Suppressor macrophage treated with lipopolysaccharide for 1 hour (primary cell): ENCODE measurements around the gene PRIM2.
A peak's percentile ranks its signal among the peaks of the same experiment; 100 is the strongest.
"Not testable (repeated sequence)": the region's sequence is repeated elsewhere in the genome, so short reads cannot be mapped to it uniquely, and the experiment has no call there.

Source experiments
- DNase-seq, 3 donors: peaks; one replicate each; pipeline ENCODE4 v3.0.0-alpha.2; 2020 to 2022

PRIM2 gene

GRCh38 chr6:57310095-57310816, 7.2 kb upstream of the PRIM2 start:
- DNase-seq = not testable (repeated sequence)

DNA sequence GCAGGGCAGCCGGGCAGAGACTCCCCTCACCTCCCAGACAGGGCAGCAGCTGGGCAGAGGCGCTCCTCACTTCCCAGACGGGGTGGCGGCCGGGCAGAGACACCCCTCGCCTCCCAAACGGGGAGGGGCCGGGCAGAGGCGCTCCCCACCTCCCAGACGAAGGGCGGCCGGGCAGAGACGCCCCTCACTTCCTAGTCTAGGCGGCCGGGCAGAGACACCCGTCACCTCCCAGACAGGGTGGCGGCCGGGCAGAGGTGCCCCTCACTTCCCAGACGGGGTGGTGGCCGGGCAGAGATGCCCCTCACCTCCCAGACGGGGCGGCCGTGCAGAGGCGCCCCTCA, 6.6 kb upstream of the PRIM2 start:
- DNase-seq = no peak

DNA sequence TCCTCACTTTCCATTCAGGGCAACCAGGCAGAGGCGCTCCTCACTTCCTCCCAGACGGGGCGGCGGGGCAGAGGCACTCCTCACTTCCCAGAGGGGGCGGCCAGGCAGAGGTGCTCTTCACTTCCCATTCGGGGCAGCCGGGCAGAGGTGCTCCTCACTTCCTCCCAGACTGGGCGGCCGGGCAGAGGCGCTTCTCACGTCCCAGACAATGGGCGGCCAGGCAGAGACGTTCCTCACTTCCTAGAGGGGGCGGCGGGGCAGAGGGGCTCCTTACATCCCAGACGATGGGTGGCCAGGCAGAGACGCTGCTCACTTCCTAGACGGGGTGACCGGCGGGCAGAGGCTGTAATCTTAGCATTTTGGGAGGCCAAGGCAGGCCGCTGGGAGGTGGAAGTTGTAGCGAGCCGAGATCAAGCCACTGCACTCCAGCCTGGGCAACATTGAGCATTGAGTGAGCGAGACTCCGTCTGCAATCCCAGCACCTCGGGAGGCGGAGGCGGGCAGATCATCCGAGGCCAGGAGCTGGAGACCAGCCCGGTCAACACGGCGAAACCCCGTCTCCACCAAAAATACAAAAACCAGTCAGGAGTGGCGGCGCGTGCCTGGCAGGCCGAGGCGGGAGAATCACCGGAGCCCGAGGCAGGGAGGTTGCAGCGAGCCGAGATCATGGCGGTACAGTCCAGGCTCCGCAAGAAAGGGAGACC, 6.0 kb upstream of the PRIM2 start:
- DNase-seq = not testable (repeated sequence)

DNA sequence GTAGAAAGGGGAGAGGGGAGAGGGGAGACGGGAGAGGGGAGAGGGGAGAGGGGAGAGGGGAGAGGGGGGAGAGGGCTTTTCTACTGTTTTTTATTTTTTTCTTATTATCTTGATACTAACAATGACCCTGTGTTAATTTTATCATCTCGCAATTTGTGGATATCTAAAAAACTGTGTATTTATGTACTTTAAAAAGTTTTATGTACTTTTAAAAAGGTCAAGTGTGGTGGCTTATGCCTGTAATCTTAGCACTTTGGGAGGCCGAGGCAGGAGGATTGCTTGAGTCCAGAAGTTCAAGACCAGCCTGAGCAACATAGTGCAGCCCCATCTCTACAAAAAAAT, 5.5 kb upstream of the PRIM2 start:
- no peak for DNase-seq

DNA sequence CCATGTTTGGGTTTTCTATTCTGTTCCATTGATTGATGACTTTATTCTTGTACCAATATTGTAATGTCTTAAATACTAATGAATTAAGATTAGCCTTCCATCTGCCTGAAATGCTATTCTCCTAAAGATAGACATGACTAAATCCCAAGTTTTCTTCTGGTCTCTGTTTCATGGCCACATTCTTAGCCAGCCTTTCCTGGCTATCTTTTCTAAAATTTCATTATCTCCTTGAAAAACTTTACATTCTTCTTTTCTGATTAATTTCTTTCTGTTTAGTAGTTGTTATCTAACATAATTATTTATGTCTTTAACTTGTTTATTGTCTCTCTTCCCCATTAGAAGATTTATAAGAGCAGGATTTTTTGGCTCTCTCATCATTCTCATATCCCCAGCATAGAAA, 4.4 kb upstream of the PRIM2 start:
- no peak for DNase-seq

GRCh38 chr6:57313711-57314471, 3.5 kb upstream of the PRIM2 start:
- no peak for DNase-seq

DNA sequence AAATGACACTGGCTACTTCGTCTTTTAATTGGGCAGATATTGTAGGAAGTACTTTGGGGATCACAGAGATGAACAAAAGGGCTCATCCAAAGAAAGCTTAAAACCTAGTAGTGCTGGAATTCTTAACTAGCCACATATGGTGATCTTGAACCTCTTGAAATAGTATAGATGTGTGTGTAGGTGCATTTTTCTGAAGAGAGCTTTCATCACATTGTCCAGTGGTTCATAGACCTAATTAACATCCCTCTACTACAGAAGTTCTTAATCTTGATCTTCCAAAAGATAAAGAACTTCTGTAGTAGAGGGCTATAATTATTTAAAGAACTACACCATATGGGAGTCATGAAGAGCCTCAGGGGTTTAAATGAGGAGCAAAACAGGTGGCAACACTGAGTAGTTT, 2.3 kb upstream of the PRIM2 start:
- DNase-seq = no peak

- DNase-seq = no peak
Measured at GRCh38 chr6:57315851-57316250, 1.6 kb upstream of the PRIM2 start.

DNA sequence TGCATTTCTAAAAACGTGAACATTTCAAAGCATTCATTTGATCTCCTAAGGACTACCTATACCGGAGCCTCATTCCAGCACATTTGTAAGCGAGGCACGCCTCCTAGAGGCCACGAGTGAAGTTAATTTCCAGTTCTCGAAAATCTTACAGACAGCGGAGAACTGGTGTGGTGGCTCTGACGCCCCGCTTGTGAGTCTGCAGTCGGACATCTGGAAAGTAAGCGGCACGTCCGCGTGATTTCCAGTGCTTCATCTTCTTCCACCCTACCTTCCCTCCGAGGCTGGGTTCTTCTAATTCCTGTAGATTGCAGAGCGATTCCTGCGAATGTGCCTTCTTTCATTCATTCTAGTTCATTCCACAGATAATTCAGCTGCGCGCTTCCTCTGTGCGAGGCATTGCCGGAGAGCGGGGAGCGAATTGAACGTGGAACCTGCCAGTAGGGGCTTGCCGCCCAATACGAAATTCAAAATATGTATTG, 810 bp upstream of the PRIM2 start:
- peak; percentile 87 to 93 (median 91) for DNase-seq

- DNase-seq = peak; percentile 3 to 30 (median 25)
Measured at GRCh38 chr6:57324538-57324937, 7.1 kb downstream of the PRIM2 start.

GRCh38 chr6:57327311-57327710, 9.9 kb downstream of the PRIM2 start:
- DNase-seq = no peak

DNA sequence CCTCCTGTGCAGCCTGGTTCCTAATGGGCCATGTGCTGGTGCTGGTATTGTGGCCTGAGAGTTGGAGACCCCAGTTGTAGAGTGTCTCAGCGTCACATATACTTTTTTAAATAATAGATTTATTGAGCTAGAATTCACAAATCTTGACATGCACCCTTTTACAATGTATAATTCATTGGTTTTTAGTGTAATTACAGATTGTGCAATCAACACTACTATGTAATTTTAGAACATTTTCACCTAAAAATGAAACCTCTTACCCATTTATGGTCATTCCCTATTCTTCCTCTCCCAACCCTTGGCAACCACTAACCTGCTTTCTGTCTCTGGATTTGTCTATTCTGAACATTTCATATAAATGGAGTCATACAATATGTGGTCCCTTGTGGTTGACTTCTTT, 10.6 kb downstream of the PRIM2 start:
- DNase-seq = no peak

DNA sequence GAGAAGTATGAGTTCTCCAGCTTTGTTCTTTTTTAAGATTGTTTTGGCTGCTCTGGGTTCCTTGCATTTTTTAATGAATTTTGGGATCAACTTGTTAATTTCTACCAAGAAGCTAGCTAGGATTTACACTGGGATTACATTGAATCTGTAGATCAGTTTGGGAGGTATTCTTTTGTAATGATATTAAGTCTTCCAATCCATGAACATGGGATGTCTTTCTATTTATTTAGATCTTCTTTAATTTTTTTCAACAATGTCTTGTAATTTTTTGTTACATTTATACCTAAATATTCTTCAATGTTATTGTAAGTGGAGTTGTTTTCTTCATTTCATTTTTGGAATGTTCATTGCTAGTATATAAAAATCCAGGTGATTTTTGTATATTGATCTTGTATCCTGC, 12.5 kb downstream of the PRIM2 start:
- DNase-seq = no peak

DNA sequence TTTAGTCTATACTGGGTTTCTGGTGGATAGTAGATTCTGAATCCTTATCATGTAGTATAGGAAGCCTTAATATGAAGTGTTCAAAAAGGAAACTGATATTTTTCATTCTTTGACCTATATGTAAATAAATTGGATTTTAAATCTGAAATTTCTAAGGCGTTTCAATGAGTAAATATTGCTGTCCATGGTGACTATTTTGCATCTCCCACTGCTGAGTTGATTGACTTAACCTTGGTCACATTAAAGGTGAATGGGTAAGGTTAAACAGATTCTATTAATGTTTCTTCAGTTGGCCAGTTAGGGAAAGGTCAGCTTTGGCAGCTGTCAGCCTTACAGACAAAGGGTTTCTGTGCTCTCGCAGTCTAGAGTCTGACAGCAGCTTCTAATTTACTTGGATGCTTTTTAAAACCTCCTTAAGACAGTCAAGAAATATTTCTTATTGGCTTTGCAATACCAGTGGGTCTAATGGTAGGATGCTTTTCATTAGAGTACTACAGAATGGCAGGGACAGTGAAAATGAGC, 24.8 kb downstream of the PRIM2 start:
- DNase-seq = no peak

DNA sequence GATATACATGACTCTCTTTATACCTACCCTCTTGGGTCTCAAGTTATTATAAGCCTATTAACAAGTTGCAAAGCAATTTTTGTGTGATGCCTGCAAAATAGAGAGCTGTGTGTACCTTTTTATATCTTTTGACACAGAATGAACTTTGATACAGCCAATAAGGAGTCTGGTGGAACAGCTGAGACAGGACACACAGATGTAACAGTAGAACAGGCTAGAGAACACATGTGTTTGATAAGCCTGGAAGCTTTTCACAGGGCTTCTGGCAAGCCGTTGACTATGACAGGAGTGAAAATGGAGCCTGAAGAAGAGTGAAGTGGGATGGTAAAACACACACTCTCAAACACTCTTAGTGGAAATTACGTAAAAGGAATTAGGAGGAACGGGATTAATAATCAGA, 25.9 kb downstream of the PRIM2 start:
- DNase-seq = not testable (repeated sequence)

- peak in 1 of 3 donors; percentile 4 for DNase-seq
Measured at GRCh38 chr6:57346715-57347114, 29.3 kb downstream of the PRIM2 start.

- DNase-seq = not testable (repeated sequence)
Measured at GRCh38 chr6:57347597-57347996, 30.2 kb downstream of the PRIM2 start.

DNA sequence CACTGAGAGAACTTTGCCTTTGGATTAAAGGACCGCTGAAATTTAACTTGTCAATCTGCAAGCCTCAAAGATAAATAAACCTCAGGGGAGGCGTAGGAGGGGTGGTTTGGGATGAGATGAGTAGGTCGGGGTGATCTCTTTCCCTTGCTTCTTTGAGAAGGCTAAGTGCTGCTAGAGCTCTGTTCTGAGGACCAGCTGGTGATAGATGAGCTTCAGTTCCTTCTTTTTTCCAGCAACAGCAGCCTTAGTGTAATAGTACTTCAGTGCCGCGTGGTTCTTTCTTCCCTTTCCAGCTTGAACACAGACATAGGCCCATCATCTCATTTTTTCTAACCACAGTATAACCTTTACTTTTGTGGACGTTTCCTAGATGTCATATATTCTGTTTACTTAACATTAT, 33.0 kb downstream of the PRIM2 start:
- peak in 1 of 3 donors; percentile 2 for DNase-seq

DNA sequence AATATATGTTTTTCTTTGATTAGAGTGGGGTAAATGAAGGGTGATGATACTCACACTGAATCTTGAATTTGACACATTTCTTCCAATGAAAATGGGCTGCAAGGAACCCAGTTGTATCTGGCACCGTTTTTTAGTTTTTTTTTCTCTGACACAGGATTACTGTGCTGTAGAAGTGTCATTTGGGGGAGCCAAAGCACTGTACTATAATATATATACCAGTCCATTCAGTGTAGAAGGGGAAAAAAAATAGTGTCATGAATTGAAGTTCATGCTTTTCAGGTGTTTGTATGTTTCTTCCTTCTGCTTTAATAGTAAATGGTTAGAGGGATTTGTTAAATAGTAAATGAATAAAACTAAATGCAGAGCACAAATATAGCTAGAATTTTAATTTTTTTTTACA, 35.2 kb downstream of the PRIM2 start:
- not testable (repeated sequence) for DNase-seq

DNA sequence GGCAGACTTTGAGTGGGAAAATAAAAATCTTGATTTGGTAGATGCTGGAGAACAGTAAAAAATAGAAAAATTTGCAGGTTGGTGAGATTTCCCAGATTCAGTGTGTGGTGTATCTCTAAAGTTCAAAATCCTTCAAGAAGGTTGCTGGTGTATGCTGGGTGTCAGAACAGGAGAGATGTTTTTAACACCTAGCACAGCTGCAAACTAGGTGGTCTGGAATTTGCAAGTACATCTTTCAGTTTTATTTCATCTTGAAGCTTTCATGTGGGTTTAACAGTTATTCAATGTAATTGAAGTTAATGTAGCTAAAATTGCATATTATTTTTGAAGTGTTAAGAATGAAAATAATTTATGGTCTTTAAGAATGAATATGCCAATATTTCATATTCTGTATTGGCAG, 40.9 kb downstream of the PRIM2 start:
- not testable (repeated sequence) for DNase-seq

- DNase-seq = not testable (repeated sequence)
Measured at GRCh38 chr6:57359766-57360165, 42.3 kb downstream of the PRIM2 start.

DNA sequence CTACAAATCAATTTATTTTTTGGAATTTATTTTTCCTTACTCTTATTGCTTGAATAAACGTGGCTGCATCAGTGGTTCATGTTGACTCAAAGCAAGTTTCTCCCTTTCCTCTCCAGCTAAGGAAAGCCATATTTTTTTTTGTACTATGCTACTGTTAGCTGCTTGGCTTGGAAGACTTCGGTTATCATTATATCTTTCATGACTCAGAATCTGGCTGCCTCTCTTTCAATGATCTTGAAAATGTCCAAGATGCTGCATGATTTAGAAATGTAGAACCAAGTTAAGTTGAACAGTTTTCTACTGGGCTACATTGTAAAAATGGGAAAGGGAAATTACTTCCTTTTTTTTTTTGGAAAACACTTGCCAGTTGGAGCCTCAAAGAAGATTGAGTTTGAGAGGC, 44.9 kb downstream of the PRIM2 start:
- DNase-seq = not testable (repeated sequence)

DNA sequence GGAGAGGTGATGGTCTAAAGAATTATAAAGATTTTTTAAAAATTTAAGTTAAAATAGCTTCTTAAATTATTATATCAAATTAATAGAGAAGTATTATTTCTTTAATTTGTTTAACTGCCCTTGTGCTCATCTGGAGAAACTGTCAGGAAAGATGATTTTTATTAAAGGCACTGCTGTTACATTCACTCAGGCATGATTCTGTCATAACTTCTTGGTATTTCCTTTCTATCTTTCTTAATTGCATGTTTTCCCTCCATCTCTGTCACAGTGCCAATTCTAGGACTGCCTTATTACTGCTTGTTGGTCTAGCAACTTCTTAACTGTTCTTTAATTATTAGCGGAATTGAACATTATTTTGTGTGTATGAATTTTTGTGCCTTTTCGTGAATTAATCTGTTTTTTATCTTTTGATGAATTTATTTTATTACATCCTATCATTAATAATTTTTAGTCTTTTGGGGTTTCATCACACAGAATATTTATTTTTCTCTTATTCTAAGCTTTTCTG, 47.7 kb downstream of the PRIM2 start:
- not testable (repeated sequence) for DNase-seq
